Measurements from ENCODE around the gene TSHZ2. TPM values are rescaled to one million over a fixed set of nuclear protein-coding genes. Genes with fewer than 3 reads are reported as not detected.
A peak's percentile ranks its signal among the peaks of the same experiment; 100 is the strongest.

The TSHZ2 gene
- total and polyA plus RNA-seq, 9 of the 15 experiments (the other 6 are each of a cell fraction or from before 2014, with no cell fraction given) = 0.03 to 0.20 (median 0.05) TPM; not detected in 4

DNA sequence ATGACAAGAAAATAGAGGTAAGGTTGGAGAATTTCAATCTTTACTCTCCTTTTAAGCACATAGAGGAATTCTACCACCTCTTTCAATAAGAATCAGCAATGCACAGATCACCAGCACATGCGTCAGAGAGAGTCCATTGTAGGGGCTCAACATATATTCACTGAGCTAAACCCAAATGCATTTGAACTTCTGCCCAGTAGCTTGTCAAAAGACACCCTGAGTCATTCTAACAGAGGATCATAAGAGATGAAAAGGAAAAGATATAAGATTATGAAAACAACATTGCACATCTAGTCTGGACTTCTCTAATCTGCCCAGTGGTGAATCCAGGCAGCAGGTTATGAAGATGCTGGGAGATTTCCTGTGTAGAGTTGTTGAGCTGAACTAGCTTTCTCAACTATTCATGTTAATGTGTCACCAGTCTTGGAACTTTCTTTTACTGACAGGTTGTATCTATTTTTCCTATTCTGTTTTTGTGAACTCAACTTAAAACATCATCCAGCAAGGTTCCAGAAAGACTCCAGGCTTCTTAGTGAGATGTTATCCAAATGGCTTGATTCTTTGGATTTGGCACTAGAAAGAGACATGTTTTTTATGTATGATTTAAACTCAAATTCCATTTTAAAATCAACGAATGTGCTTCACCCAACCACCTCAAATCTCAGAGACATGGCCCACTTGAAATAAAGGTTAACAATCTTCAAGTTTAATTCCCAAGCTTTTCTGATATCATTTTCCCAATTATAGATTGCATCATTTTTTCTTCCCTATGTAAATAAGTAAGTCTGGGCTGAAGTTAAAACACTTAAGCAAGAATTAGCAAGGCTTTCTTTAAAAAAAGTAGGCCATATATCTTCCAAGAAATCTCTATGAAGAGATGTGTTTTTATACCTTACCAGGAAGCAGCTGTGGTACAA, 89.3 kb downstream of the TSHZ2 start:
- Histone ChIP-seq H2AFZ (ENCODE audit: low read depth, low read length) (no peak overlapping the region), H3K4me1 (replicated peaks in 1 of 2; ENCODE audit: control insufficient read depth in 2 of 2, insufficient read depth in 2 of 2, low read length in 2 of 2) (no peaks in the 10 kb centered on the region), H3K36me3 (ENCODE audit: control insufficient read depth, insufficient read depth, low read length) (no peaks in the 10 kb centered on the region), H4K20me1 (replicated peaks; ENCODE audit: control insufficient read depth, insufficient read depth, low read length) (no peaks in the 10 kb centered on the region), H3K9me1 (ENCODE audit: control insufficient read depth, insufficient read depth, low read length) (no peaks in the 10 kb centered on the region), H3K27me3 (ENCODE audit: control insufficient read depth in 2 of 2, insufficient read depth in 2 of 2, low read length in 2 of 2) (peaks cover 0 to 12% of the 10 kb centered on the region in 2 experiments; a peak in 2 of 5 replicates), H3K9ac (ENCODE audit: insufficient read depth in 1 of 2, low read depth in 2 of 2, low read length in 2 of 2) (no peak overlapping the region), H3K9me3 (replicated peaks; ENCODE audit: control insufficient read depth, insufficient read depth, low read depth, low read length) (no peaks in the 10 kb centered on the region), H3K27ac (ENCODE audit: extremely low read depth, low read depth, low read length) (no peak overlapping the region), H3K4me2 (ENCODE audit: insufficient read depth, low read length) (no peak overlapping the region), H3K79me2 (ENCODE audit: control insufficient read depth, insufficient read depth, low read length) (no peaks in the 10 kb centered on the region), H3K4me3 (no peak overlapping the region)
- in situ Hi-C loops (cut with MboI) (no loop called here), intact Hi-C loops (cut with micrococcal nuclease) (no loop called here)
- BruUV-seq (replicated peaks) = no TSS peak
- ATAC-seq = no peak
- no peak for DNase-seq (ENCODE audit: extremely low read depth in 1 of 4, low spot score in 3 of 4)
- no peak for FAIRE-seq
- ChIA-PET CTCF (ENCODE audit: low intra/inter-chr PET ratio) (no interaction called here), POLR2A (interaction anchor here (0.6 to 1.6 kb wide), 3 partner anchors 10 to 56 kb away, joined by 3 to 4 read pairs (median 3); no protein-coding TSS in a partner anchor)
- TF ChIP-seq XRCC5 (IDR thresholded peaks at IDR 0.05; ENCODE audit: low read depth, low read length) (no peak), CEBPG (CRISPR knock-in tag; IDR thresholded peaks at IDR 0.05) (no peak), CEBPG (tag; conservative IDR thresholded peaks at IDR 0.05 in 1 of 2, IDR thresholded peaks at IDR 0.05 in 1 of 2) (peak; percentile 51 to 66)
- WGBS (ENCODE audit: insufficient coverage, low coverage, missing lambda C conversion rate) = 0% methylated on average over 2 of the region's 2 CpGs

DNA sequence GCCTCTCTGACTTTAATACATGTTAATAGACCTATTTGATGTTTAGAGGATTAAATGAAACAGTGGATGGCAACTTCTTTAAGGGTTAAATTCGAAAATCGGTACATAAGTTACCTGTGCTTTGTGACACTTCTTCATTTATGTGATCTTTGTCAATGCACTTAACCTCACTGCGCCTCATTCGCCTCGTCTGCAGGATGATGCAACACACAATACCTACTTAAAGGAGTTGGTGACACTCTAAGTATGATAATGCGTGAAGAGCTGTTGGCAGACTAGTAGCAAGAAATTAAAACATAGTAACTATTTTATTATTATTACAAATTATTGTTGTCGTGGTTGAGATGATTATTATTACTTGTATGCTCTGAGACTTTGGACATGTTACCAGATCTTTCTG, 92.8 kb downstream of the TSHZ2 start:
- Histone ChIP-seq H3K27ac (ENCODE audit: extremely low read depth, low read depth, low read length) (no peak overlapping the region), H3K79me2 (ENCODE audit: control insufficient read depth, insufficient read depth, low read length) (no peaks in the 10 kb centered on the region), H3K4me1 (replicated peaks in 1 of 2; ENCODE audit: control insufficient read depth in 2 of 2, insufficient read depth in 2 of 2, low read length in 2 of 2) (no peaks in the 10 kb centered on the region), H4K20me1 (replicated peaks; ENCODE audit: control insufficient read depth, insufficient read depth, low read length) (no peaks in the 10 kb centered on the region), H3K9me1 (ENCODE audit: control insufficient read depth, insufficient read depth, low read length) (no peaks in the 10 kb centered on the region), H3K36me3 (ENCODE audit: control insufficient read depth, insufficient read depth, low read length) (no peaks in the 10 kb centered on the region), H2AFZ (ENCODE audit: low read depth, low read length) (no peak overlapping the region), H3K4me3 (no peak overlapping the region), H3K9ac (ENCODE audit: insufficient read depth in 1 of 2, low read depth in 2 of 2, low read length in 2 of 2) (no peak overlapping the region), H3K27me3 (ENCODE audit: control insufficient read depth in 2 of 2, insufficient read depth in 2 of 2, low read length in 2 of 2) (peaks cover 8 to 24% of the 10 kb centered on the region in 2 experiments; a peak in 3 of 5 replicates), H3K4me2 (ENCODE audit: insufficient read depth, low read length) (no peak overlapping the region), H3K9me3 (replicated peaks; ENCODE audit: control insufficient read depth, insufficient read depth, low read depth, low read length) (no peaks in the 10 kb centered on the region)
- BruUV-seq (replicated peaks) = no TSS peak
- ChIA-PET CTCF (ENCODE audit: low intra/inter-chr PET ratio) (no interaction called here), POLR2A (no interaction called here)
- in situ Hi-C loops (cut with MboI) (no loop called here), intact Hi-C loops (cut with micrococcal nuclease) (no loop called here)
- WGBS (ENCODE audit: insufficient coverage, low coverage, missing lambda C conversion rate) = 4% methylated on average over 7 of the region's 7 CpGs
- FAIRE-seq (no peak), ATAC-seq (no peak), DNase-seq (ENCODE audit: extremely low read depth in 1 of 4, low spot score in 3 of 4) (no peak)
- TF ChIP-seq, protein P1, sequence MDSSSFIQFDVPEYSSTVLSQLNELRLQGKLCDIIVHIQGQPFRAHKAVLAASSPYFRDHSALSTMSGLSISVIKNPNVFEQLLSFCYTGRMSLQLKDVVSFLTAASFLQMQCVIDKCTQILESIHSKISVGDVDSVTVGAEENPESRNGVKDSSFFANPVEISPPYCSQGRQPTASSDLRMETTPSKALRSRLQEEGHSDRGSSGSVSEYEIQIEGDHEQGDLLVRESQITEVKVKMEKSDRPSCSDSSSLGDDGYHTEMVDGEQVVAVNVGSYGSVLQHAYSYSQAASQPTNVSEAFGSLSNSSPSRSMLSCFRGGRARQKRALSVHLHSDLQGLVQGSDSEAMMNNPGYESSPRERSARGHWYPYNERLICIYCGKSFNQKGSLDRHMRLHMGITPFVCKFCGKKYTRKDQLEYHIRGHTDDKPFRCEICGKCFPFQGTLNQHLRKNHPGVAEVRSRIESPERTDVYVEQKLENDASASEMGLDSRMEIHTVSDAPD (CRISPR knock-in tag; IDR thresholded peaks at IDR 0.05) = no peak
- no peak for TF ChIP-seq ZNF507 (tag; conservative IDR thresholded peaks at IDR 0.05)
- TF ChIP-seq CHCHD3 (CRISPR knock-in tag; IDR thresholded peaks at IDR 0.05) = no peak
- TF ChIP-seq CEBPB (tag; IDR thresholded peaks at IDR 0.05) = peak; percentile 47; the same call in 1 of the 2 replicates
- TF ChIP-seq, protein P2, sequence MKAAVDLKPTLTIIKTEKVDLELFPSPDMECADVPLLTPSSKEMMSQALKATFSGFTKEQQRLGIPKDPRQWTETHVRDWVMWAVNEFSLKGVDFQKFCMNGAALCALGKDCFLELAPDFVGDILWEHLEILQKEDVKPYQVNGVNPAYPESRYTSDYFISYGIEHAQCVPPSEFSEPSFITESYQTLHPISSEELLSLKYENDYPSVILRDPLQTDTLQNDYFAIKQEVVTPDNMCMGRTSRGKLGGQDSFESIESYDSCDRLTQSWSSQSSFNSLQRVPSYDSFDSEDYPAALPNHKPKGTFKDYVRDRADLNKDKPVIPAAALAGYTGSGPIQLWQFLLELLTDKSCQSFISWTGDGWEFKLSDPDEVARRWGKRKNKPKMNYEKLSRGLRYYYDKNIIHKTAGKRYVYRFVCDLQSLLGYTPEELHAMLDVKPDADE (conservative IDR thresholded peaks at IDR 0.05; ENCODE audit: control insufficient read depth, low read depth, low read length) = no peak
- TF ChIP-seq CEBPG (CRISPR knock-in tag; IDR thresholded peaks at IDR 0.05) = no peak
- TF ChIP-seq CEBPG (tag; conservative IDR thresholded peaks at IDR 0.05 in 1 of 2, IDR thresholded peaks at IDR 0.05 in 1 of 2) = peak; percentile 26 to 73; a peak in 3 of 4 replicates
- TF ChIP-seq ZNF408 (CRISPR knock-in tag; IDR thresholded peaks at IDR 0.05; ENCODE audit: low read depth) = no peak
- no peak for TF ChIP-seq ELF2 (CRISPR knock-in tag; IDR thresholded peaks at IDR 0.05)
- TF ChIP-seq U2AF2 (optimal IDR thresholded peaks at IDR 0.05; ENCODE audit: low read depth, low read length) = no peak
